GM10266 (cell line): ENCODE data around the gene ZNF281.
"Not testable (repeated sequence)": the region's sequence is repeated elsewhere in the genome, so short reads cannot be mapped to it uniquely, and the experiment has no call there.

Experiments
- DNase-seq: peaks from one replicate; pipeline ENCODE4 v3.0.0; 2012; ENCODE audit errors: extremely low spot score
- TF ChIP-seq, protein P1 (sequence below): IDR thresholded peaks from 2 replicates; pipeline ENCODE4 v1.5.1; 2012; ENCODE audit warnings: mild to moderate bottlenecking, low read depth; ENCODE audit not compliant: control insufficient read depth, insufficient read depth; ENCODE audit errors: missing control alignments

Gene ZNF281

DNA sequence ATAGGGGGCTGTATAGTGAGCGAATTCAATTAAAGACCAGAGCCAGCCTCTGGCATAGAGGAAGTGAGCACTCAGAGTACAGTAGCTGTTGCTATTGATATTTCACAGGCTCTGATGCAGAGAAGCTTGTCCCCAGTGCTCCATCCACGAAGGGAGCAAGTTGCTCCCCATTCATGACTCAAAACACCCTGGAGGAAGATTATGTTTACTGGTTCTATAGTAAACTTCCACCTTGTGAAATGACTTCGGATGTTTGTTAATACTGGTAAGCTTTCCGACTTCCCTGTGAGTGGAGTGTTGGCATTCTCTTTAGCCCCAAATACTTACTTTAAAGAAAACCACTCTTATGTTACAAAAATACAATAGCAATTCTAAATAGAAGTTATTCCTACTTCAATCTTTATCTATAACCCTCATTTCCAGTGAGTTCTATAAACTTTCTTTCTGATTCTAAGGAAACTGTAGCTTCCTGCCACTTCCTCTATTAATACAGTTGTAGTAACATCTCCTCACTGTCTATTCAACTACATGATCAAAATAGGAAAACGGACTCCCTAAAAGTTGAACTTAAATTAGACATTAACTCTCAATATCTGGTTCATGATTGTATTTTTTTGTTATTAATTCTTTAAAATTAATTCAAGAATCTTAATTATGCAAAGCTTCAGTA lies 46.4 kb downstream of the ZNF281 start:
- TF ChIP-seq, protein P1, sequence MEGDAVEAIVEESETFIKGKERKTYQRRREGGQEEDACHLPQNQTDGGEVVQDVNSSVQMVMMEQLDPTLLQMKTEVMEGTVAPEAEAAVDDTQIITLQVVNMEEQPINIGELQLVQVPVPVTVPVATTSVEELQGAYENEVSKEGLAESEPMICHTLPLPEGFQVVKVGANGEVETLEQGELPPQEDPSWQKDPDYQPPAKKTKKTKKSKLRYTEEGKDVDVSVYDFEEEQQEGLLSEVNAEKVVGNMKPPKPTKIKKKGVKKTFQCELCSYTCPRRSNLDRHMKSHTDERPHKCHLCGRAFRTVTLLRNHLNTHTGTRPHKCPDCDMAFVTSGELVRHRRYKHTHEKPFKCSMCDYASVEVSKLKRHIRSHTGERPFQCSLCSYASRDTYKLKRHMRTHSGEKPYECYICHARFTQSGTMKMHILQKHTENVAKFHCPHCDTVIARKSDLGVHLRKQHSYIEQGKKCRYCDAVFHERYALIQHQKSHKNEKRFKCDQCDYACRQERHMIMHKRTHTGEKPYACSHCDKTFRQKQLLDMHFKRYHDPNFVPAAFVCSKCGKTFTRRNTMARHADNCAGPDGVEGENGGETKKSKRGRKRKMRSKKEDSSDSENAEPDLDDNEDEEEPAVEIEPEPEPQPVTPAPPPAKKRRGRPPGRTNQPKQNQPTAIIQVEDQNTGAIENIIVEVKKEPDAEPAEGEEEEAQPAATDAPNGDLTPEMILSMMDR = no peak
- DNase-seq = no peak

- no peak for DNase-seq
- TF ChIP-seq, protein P1 = no peak
Measured at GRCh38 chr1:200362421-200362820, 47.4 kb downstream of the ZNF281 start.

GRCh38 chr1:200359610-200360163 lies 50.1 kb downstream of the ZNF281 start:
- TF ChIP-seq, protein P1 = no peak
- no peak for DNase-seq

GRCh38 chr1:200357925-200358324 lies 51.9 kb downstream of the ZNF281 start:
- not testable (repeated sequence) for DNase-seq

GRCh38 chr1:200355801-200356200 lies 54.0 kb downstream of the ZNF281 start:
- TF ChIP-seq, protein P1 = no peak
- DNase-seq = no peak
